H1 (cell line): ENCODE data around the gene SAMD4A. TPM values are rescaled to one million over a fixed set of nuclear protein-coding genes. Genes with fewer than 3 reads are reported as not detected.

Experiments used
- polyA plus RNA-seq, 7 experiments: library from polyadenylated mRNA; depleted of rRNA in 3 of 7; stranded (reverse) in 5 of 7; unstranded in 2 of 7; fragments of >200 nt in 5 of 7; fragments of 200-250 nt in 2 of 7; gene quantifications; 1 replicate in 5 of 7; 2 replicates in 1 of 7; 4 replicates in 1 of 7; pipeline versions ENCODE4 v1.2.1 to v1.2.3, GENCODE V29; 2011 to 2013; ENCODE audit warnings: missing spikeins in 2 of 7, mixed read lengths in 2 of 7
- total RNA-seq: library from RNA; stranded (reverse); fragmentation: NEBNext Ultra II Directional; extraction: Animal tissue kit (Norgen Biotek cat#: 25700); gene quantifications from 2 replicates; pipeline ENCODE4 v1.2.1, GENCODE V29; 2021

Gene SAMD4A
- total and polyA plus RNA-seq, 2 of the 8 experiments (the other 6 are each of a cell fraction or from before 2014, with no cell fraction given): 2.4 to 12.3 TPM

Other genes starting within 250 kb of the SAMD4A start
- 41.5 and 48.3 TPM in 2 replicates for gene CDKN3, start 170.1 kb upstream of the SAMD4A start, total RNA-seq
- gene CDKN3, start 170.1 kb upstream of the SAMD4A start, polyA plus RNA-seq (2011; rRNA removed): 25.4 and 43.5 TPM in 2 replicates
- 118 and 119 TPM in 2 replicates for gene CNIH1, start 125.8 kb upstream of the SAMD4A start, total RNA-seq
- gene CNIH1, start 125.8 kb upstream of the SAMD4A start, polyA plus RNA-seq (2011; rRNA removed): 234 and 333 TPM in 2 replicates
- 75.9 and 77.3 TPM in 2 replicates for gene GMFB, start 78.1 kb upstream of the SAMD4A start, total RNA-seq
- 9.9 and 17.9 TPM in 2 replicates for gene GMFB, start 78.1 kb upstream of the SAMD4A start, polyA plus RNA-seq (2011; rRNA removed)
- gene CGRRF1, start 57.2 kb upstream of the SAMD4A start, total RNA-seq: 17.8 and 20.2 TPM in 2 replicates
- gene CGRRF1, start 57.2 kb upstream of the SAMD4A start, polyA plus RNA-seq (2011; rRNA removed): 3.9 and 7.4 TPM in 2 replicates